ENCODE measurements around the gene NUFIP1. TPM values are rescaled to one million over a fixed set of nuclear protein-coding genes. Genes with fewer than 3 reads are reported as not detected.

NUFIP1 gene
- total and polyA plus RNA-seq, 2 donors (not counting 3 experiments of a cell fraction or from before 2014, with no cell fraction given) = 1.4 to 6.9 TPM

GRCh38 chr13:44976196-44976595 is 13.1 kb downstream of the NUFIP1 start:
- no peaks in the 10 kb centered on the region for H4K20me1 ChIP-seq (replicated peaks; ENCODE audit: control insufficient read depth, extremely low read depth, insufficient read depth, low read length)
- intact Hi-C loops (cut with micrococcal nuclease) (no loop called here), dilution Hi-C loops (cut with MboI; ENCODE audit: extremely low pct_ligation_motif_present, low sequenced_read_pairs) (no loop called here)
- CTCF ChIA-PET = interaction anchor here (1.1 to 1.6 kb wide), 2 partner anchors 226 to 493 kb away, joined by 3 read pairs; no protein-coding TSS in a partner anchor
- DNase-seq (ENCODE audit: low read depth, low spot score) (no peak), FAIRE-seq (no peak)
- POLR2A ChIA-PET = no interaction called here
- BruUV-seq (replicated peaks) = no TSS peak
- no peak overlapping the region for H3K27ac ChIP-seq (ENCODE audit: insufficient read depth, low read depth, low read length)
- no peaks in the 10 kb centered on the region for H3K27me3 ChIP-seq (ENCODE audit: control insufficient read depth in 2 of 2, insufficient read depth in 2 of 2, low read length in 2 of 2)
- peaks cover 2% of the 10 kb centered on the region for H3K79me2 ChIP-seq (ENCODE audit: control insufficient read depth, insufficient read depth, low read length)
- H3K9me1 ChIP-seq (replicated peaks; ENCODE audit: control insufficient read depth, extremely low read depth, insufficient read depth, low read length) = no peaks in the 10 kb centered on the region
- H3K4me2 ChIP-seq (ENCODE audit: insufficient read depth, low read length) = no peak overlapping the region
- H3K9me3 ChIP-seq (replicated peaks; ENCODE audit: control insufficient read depth, insufficient read depth, low read length) = no peaks in the 10 kb centered on the region
- H2AFZ ChIP-seq (ENCODE audit: low read depth, low read length) = no peak overlapping the region
- no peak for TF ChIP-seq POLR2AphosphoS5 (IDR thresholded peaks at IDR 0.05; ENCODE audit: insufficient read depth, low read depth, low read length)
- TF ChIP-seq, protein P1, sequence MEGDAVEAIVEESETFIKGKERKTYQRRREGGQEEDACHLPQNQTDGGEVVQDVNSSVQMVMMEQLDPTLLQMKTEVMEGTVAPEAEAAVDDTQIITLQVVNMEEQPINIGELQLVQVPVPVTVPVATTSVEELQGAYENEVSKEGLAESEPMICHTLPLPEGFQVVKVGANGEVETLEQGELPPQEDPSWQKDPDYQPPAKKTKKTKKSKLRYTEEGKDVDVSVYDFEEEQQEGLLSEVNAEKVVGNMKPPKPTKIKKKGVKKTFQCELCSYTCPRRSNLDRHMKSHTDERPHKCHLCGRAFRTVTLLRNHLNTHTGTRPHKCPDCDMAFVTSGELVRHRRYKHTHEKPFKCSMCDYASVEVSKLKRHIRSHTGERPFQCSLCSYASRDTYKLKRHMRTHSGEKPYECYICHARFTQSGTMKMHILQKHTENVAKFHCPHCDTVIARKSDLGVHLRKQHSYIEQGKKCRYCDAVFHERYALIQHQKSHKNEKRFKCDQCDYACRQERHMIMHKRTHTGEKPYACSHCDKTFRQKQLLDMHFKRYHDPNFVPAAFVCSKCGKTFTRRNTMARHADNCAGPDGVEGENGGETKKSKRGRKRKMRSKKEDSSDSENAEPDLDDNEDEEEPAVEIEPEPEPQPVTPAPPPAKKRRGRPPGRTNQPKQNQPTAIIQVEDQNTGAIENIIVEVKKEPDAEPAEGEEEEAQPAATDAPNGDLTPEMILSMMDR (IDR thresholded peaks at IDR 0.05; ENCODE audit: extremely low read depth in 1 of 2, insufficient read depth in 1 of 2, low read depth in 1 of 2, low read length in 2 of 2) = no peak
- TF ChIP-seq, protein P2, sequence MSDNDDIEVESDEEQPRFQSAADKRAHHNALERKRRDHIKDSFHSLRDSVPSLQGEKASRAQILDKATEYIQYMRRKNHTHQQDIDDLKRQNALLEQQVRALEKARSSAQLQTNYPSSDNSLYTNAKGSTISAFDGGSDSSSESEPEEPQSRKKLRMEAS (IDR thresholded peaks at IDR 0.05; ENCODE audit: insufficient read depth, insufficient read length) = no peak
- TF ChIP-seq FOS (IDR thresholded peaks at IDR 0.05; ENCODE audit: borderline replicate concordance, insufficient read depth, low read length) = no peak
- TF ChIP-seq GATA2 (IDR thresholded peaks at IDR 0.05; ENCODE audit: insufficient read depth, insufficient read length, low read depth, low read length) = no peak
- TF ChIP-seq MYC (IDR thresholded peaks at IDR 0.05; ENCODE audit: low read depth, low read length) = no peak
- no peak for TF ChIP-seq EZH2 (IDR thresholded peaks at IDR 0.05; ENCODE audit: borderline replicate concordance, low read depth, low read length, severe bottlenecking)
- no peak for TF ChIP-seq POLR2A (IDR thresholded peaks at IDR 0.05; ENCODE audit: low read depth, low read length)
- TF ChIP-seq JUN (IDR thresholded peaks at IDR 0.05; ENCODE audit: borderline replicate concordance, insufficient read depth, insufficient read length, low read depth) = no peak
- no peak overlapping the region for H3K4me3 ChIP-seq (replicated peaks in 1 of 3; ENCODE audit: insufficient read depth in 1 of 3, low read depth in 1 of 3, low read length in 3 of 3)
- peaks cover 2 to 13% of the 10 kb centered on the region in 2 experiments for H3K36me3 ChIP-seq (ENCODE audit: control insufficient read depth in 2 of 2, extremely low read depth in 1 of 2, insufficient read depth in 2 of 2, low read length in 2 of 2)
- H3K4me1 ChIP-seq (ENCODE audit: control insufficient read depth, extremely low read depth, insufficient read depth, low read length) = peaks cover 20% of the 10 kb centered on the region
- no peak overlapping the region for H3K9ac ChIP-seq (replicated peaks; ENCODE audit: extremely low read depth, insufficient read depth, low read length)

Measured in endothelial cell of umbilical vein (primary cell).